CD8-positive, alpha-beta memory T cell (primary cell): ENCODE measurements around the gene RPS19BP1. TPM values are rescaled to one million over a fixed set of nuclear protein-coding genes. Genes with fewer than 3 reads are reported as not detected.
A peak's percentile ranks its signal among the peaks of the same experiment; 100 is the strongest.

ENCODE experiments used
- CTCF ChIA-PET: fragments of 350-600 bp; sonication (Branson Sonifier 250); formaldehyde crosslinking; loops from one replicate; lab custom pipeline; 2021; ENCODE audit warnings: antibody characterized with exemption; lab: Charles Lee
- POLR2A ChIA-PET: fragments of 350-600 bp; sonication (Branson Sonifier 250); formaldehyde crosslinking; loops from one replicate; lab custom pipeline; 2021; ENCODE audit warnings: antibody characterized with exemption; lab: Charles Lee
- DNase-seq, 5 donors: peaks; one replicate each; pipeline versions ENCODE4 v3.0.0 to v3.0.0-alpha.2; 2020 to 2022; ENCODE audit warnings: mixed read lengths in 1 of 5
- H3K27ac ChIP-seq: one replicate; pipeline ENCODE4 v1.7.0; 2013; ENCODE audit warnings: low read depth, mild to moderate bottlenecking, low read length, moderate library complexity
- H3K27me3 ChIP-seq: 2 replicates; pipeline ENCODE4 v1.7.0; 2013; ENCODE audit warnings: low read length, mild to moderate bottlenecking; ENCODE audit not compliant: insufficient read depth, poor library complexity, severe bottlenecking
- H3K36me3 ChIP-seq: 2 replicates; pipeline ENCODE4 v1.7.0; 2013; ENCODE audit warnings: mild to moderate bottlenecking, low read length, moderate library complexity; ENCODE audit not compliant: insufficient read depth
- H3K4me1 ChIP-seq: 2 replicates; pipeline ENCODE4 v1.7.0; 2013; ENCODE audit warnings: mild to moderate bottlenecking, low read length, moderate library complexity; ENCODE audit not compliant: insufficient read depth
- H3K4me3 ChIP-seq: 2 replicates; pipeline ENCODE4 v1.7.0; 2013; ENCODE audit warnings: mild to moderate bottlenecking, low read length
- H3K9me3 ChIP-seq: 2 replicates; pipeline ENCODE4 v1.7.0; 2013; ENCODE audit warnings: mild to moderate bottlenecking, low read length
- H3K27ac Mint-ChIP-seq, 8 donors: one replicate each; pipeline ENCODE4 v1.8.0; 2020 to 2021; ENCODE audit warnings: mixed read lengths in 8 of 8, mild to moderate bottlenecking in 6 of 8, inconsistent platforms in 3 of 8, moderate library complexity in 3 of 8
- H3K27me3 Mint-ChIP-seq, 2 donors: one replicate each; pipeline ENCODE4 v1.8.0; 2020 to 2021; ENCODE audit warnings: mixed read lengths in 2 of 2, mild to moderate bottlenecking in 1 of 2, moderate library complexity in 1 of 2
- H3K36me3 Mint-ChIP-seq, 3 donors: one replicate each; pipeline ENCODE4 v1.8.0; 2020 to 2021; ENCODE audit warnings: mixed read lengths in 3 of 3, inconsistent platforms in 1 of 3, mild to moderate bottlenecking in 1 of 3
- H3K4me1 Mint-ChIP-seq, 3 donors: one replicate each; pipeline ENCODE4 v1.8.0; 2020 to 2021; ENCODE audit warnings: mixed read lengths in 3 of 3, inconsistent platforms in 1 of 3, mild to moderate bottlenecking in 1 of 3
- H3K4me3 Mint-ChIP-seq, 7 donors: one replicate each; pipeline ENCODE4 v1.8.0; 2020 to 2021; ENCODE audit warnings: mixed read lengths in 7 of 7, mild to moderate bottlenecking in 6 of 7, moderate library complexity in 4 of 7, inconsistent platforms in 2 of 7
- H3K9me3 Mint-ChIP-seq, 5 donors: one replicate each; pipeline ENCODE4 v1.8.0; 2020 to 2022; ENCODE audit warnings: mixed read lengths in 5 of 5, mild to moderate bottlenecking in 3 of 5, moderate library complexity in 2 of 5, inconsistent platforms in 1 of 5
- polyA plus RNA-seq: library from polyadenylated mRNA; unstranded; fragments of 300-500 nt; fragmentation: Illumina TruSeq; gene quantifications from one replicate; pipeline ENCODE4 v1.2.3, GENCODE V29; 2021
- total RNA-seq, 2 experiments: library from RNA; stranded (reverse); gene quantifications; one replicate each; pipeline ENCODE4 v1.2.3, GENCODE V29; 2021

Gene RPS19BP1
- total and polyA plus RNA-seq, 3 experiments from 2014 or later, result 128 to 160 (median 158) TPM

DNA sequence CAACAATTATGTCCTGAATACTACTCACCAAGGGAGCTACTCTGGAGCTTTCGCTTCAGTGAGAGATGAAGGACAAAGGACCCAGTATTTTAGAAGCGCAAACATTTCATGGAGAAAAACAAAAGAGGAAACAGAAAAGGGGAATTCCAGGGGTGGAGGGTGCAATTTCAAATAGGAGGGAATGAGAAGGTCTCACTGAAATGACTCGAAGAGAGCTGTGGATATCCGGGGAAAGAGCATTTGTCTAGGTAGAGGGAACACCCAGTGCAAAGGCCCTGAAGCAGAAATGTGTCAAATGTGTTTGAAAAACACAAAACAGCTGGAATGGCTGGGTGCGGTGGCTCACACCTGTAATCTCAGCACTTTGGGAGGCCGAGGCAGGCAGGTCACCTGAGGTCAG is 2.4 kb downstream of the RPS19BP1 start:
- Mint-ChIP-seq H3K4me1 (peaks cover 60 to 83% (median 78%) of the 10 kb centered on the region in 3 donors), H3K27ac (peak overlapping the region in 6 of 8 donors; percentile 19 to 92 (median 64)), H3K4me3 (peak overlapping the region; percentile 0 to 92 (median 69)), H3K27me3 (no peaks in the 10 kb centered on the region), H3K9me3 (no peaks in the 10 kb centered on the region), H3K36me3 (peaks cover 0 to 50% (median 3%) of the 10 kb centered on the region in 3 donors)
- no peak for DNase-seq
- ChIA-PET POLR2A (interaction anchor here (0.5 to 2.3 kb wide), 5 partner anchors 10 to 514 kb away, joined by 3 to 33 read pairs (median 4); partner anchors contain the start of genes ATF4 and TAB1), CTCF (interaction anchor here (0.8 to 4.9 kb wide), 15 partner anchors 10 to 495 kb away, joined by 3 to 57 read pairs (median 5); partner anchors contain the start of genes ATF4, MIEF1 and TAB1)
- H3K4me3 ChIP-seq, result no peak overlapping the region
- H3K4me1 ChIP-seq, result peaks cover 70% of the 10 kb centered on the region
- H3K9me3 ChIP-seq, result no peaks in the 10 kb centered on the region
- no peak overlapping the region for H3K27ac ChIP-seq
- H3K27me3 ChIP-seq, result no peaks in the 10 kb centered on the region
- H3K36me3 ChIP-seq, result peaks cover 18% of the 10 kb centered on the region

DNA sequence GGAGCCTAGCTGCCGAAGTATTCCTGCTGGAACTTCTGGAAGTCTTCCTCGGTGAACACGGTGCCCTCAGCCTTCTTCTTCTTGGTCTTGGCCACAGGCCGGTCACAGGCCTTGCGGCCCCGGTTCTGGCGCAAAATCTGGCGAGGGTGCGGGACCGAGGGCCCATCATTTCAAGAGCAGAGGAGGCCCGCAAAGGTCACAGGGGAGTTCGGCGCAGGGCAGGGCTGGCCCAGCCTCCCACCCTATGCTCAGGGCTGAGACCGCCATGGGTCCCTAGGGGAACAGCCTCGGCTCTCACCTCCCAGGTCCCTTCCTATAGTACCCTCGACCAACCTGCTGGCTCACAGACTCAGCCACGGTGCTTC is 3.1 kb downstream of the RPS19BP1 start:
- H3K4me3 ChIP-seq, result no peak overlapping the region
- Mint-ChIP-seq H3K4me3 (peak overlapping the region; percentile 40 to 87 (median 73)), H3K27me3 (no peaks in the 10 kb centered on the region), H3K36me3 (peaks cover 0 to 56% (median 3%) of the 10 kb centered on the region in 3 donors), H3K27ac (peak overlapping the region in 7 of 8 donors; percentile 73 to 92 (median 85)), H3K4me1 (peaks cover 65 to 88% (median 81%) of the 10 kb centered on the region in 3 donors), H3K9me3 (no peaks in the 10 kb centered on the region)
- DNase-seq, result no peak
- H3K27ac ChIP-seq, result no peak overlapping the region
- POLR2A ChIA-PET, result interaction anchor here (0.5 to 2.3 kb wide), 13 partner anchors 9 to 515 kb away, joined by 3 to 33 read pairs (median 4); partner anchors contain the start of genes ATF4, MIEF1, RPL3 and TAB1
- CTCF ChIA-PET, result interaction anchor here (0.7 to 4.9 kb wide), 41 partner anchors 9 to 660 kb away, joined by 3 to 57 read pairs (median 4); partner anchors contain the start of genes ATF4, MIEF1, RPL3 and TAB1
- no peaks in the 10 kb centered on the region for H3K27me3 ChIP-seq
- no peaks in the 10 kb centered on the region for H3K9me3 ChIP-seq
- H3K36me3 ChIP-seq, result peaks cover 19% of the 10 kb centered on the region
- peaks cover 64% of the 10 kb centered on the region for H3K4me1 ChIP-seq

DNA sequence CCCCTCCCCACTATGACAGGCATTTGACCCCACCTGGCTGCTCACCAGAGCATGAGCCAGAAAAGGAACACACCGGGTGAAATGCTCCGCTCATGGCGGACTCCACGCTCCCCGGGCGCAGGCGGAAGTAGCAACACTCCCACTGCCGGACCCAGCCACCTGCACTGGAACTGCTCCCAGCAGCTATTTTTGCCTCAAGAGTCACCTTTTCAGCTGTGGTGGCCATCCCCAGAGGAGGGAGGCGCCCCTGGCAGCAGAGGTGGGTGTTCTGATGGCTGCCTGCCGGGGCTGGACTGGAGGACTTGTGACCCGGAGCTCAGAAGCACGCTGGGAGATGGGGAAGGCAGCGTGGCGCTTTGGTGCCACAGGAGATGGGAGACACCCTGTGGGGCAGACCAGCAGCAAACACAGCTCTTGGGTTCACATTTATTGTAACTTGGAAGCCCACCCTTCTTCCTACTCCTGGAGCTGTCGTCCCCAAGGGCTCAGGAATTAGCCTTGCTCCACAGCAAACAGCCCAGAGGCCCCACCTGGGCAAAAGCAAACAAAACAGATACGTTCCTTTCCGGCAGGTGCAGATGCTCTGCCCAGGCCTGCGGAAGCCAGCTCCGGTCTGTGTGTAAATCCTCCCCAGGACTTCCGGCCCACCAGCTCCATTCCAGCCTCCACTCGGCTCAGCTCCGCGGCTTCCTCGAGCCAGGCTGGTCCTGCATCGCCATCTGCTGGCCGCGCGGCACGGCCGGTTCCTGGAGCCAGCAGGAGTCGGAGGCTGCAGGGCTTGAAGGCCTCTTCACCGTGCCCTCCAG is 3.7 kb downstream of the RPS19BP1 start:
- H3K4me3 Mint-ChIP-seq, result peak overlapping the region; percentile 40 to 87 (median 73)
- peaks cover 0 to 62% (median 3%) of the 10 kb centered on the region in 3 donors for H3K36me3 Mint-ChIP-seq
- H3K36me3 ChIP-seq, result peaks cover 25% of the 10 kb centered on the region
- ChIA-PET CTCF (interaction anchor here (0.6 to 4.9 kb wide), 44 partner anchors 9 to 659 kb away, joined by 3 to 57 read pairs (median 4); partner anchors contain the start of genes ATF4, MIEF1, RPL3 and TAB1), POLR2A (interaction anchor here (0.5 to 2.3 kb wide), 12 partner anchors 8 to 515 kb away, joined by 3 to 33 read pairs (median 4); partner anchors contain the start of genes ATF4, MIEF1, RPL3 and TAB1)
- DNase-seq, result peak; percentile 87 to 95 (median 88)
- no peaks in the 10 kb centered on the region for H3K27me3 ChIP-seq
- peaks cover 66 to 89% (median 83%) of the 10 kb centered on the region in 3 donors for H3K4me1 Mint-ChIP-seq
- no peaks in the 10 kb centered on the region for H3K27me3 Mint-ChIP-seq
- no peaks in the 10 kb centered on the region for H3K9me3 ChIP-seq
- H3K4me3 ChIP-seq, result peak overlapping the region; percentile 25
- no peaks in the 10 kb centered on the region for H3K9me3 Mint-ChIP-seq
- no peak overlapping the region for H3K27ac ChIP-seq
- peak overlapping the region; percentile 80 to 94 (median 86) for H3K27ac Mint-ChIP-seq
- H3K4me1 ChIP-seq, result peaks cover 67% of the 10 kb centered on the region

- H3K4me1 ChIP-seq, result peaks cover 71% of the 10 kb centered on the region
- H3K27me3 ChIP-seq, result no peaks in the 10 kb centered on the region
- no peaks in the 10 kb centered on the region for H3K27me3 Mint-ChIP-seq
- DNase-seq, result no peak
- H3K27ac Mint-ChIP-seq, result peak overlapping the region; percentile 47 to 95 (median 88)
- H3K27ac ChIP-seq, result no peak overlapping the region
- no peaks in the 10 kb centered on the region for H3K9me3 ChIP-seq
- CTCF ChIA-PET, result interaction anchor here (0.9 to 4.9 kb wide), 23 partner anchors 8 to 658 kb away, joined by 3 to 57 read pairs (median 10); partner anchors contain the start of genes ATF4, MIEF1, RPL3 and TAB1
- no peak overlapping the region for H3K4me3 ChIP-seq
- H3K36me3 Mint-ChIP-seq, result peaks cover 0 to 66% (median 3%) of the 10 kb centered on the region in 3 donors
- no peaks in the 10 kb centered on the region for H3K9me3 Mint-ChIP-seq
- H3K4me1 Mint-ChIP-seq, result peaks cover 69 to 91% (median 83%) of the 10 kb centered on the region in 3 donors
- H3K36me3 ChIP-seq, result peaks cover 28% of the 10 kb centered on the region
- POLR2A ChIA-PET, result interaction anchor here (1.3 to 2.3 kb wide), 4 partner anchors 8 to 516 kb away, joined by 3 to 33 read pairs (median 8); partner anchors contain the start of genes ATF4, MIEF1 and TAB1
- H3K4me3 Mint-ChIP-seq, result peak overlapping the region in 2 of 7 donors; percentile 47 to 56
These were observed 4.4 kb downstream of the RPS19BP1 start for GRCh38 chr22:39528080-39528661.

- H3K4me3 Mint-ChIP-seq, result peak overlapping the region in 4 of 7 donors; percentile 3 to 56 (median 42)
- Histone ChIP-seq H3K27me3 (no peaks in the 10 kb centered on the region), H3K27ac (no peak overlapping the region), H3K4me3 (no peak overlapping the region), H3K9me3 (no peaks in the 10 kb centered on the region), H3K36me3 (peaks cover 33% of the 10 kb centered on the region), H3K4me1 (peaks cover 77% of the 10 kb centered on the region)
- H3K36me3 Mint-ChIP-seq, result peaks cover 0 to 71% (median 7%) of the 10 kb centered on the region in 3 donors
- CTCF ChIA-PET, result interaction anchor here (1.2 to 4.9 kb wide), 6 partner anchors 7 to 509 kb away, joined by 3 to 52 read pairs (median 22); partner anchors contain the start of gene ATF4
- H3K4me1 Mint-ChIP-seq, result peaks cover 71 to 92% (median 84%) of the 10 kb centered on the region in 3 donors
- no peaks in the 10 kb centered on the region for H3K9me3 Mint-ChIP-seq
- DNase-seq, result no peak
- H3K27me3 Mint-ChIP-seq, result no peaks in the 10 kb centered on the region
- POLR2A ChIA-PET, result interaction anchor here (1.6 kb wide), 1 partner anchor 26 kb away, joined by 9 read pairs; the partner anchor contains the start of gene MIEF1
- H3K27ac Mint-ChIP-seq, result peak overlapping the region; percentile 84 to 95 (median 90)
These were observed 5.0 kb downstream of the RPS19BP1 start for GRCh38 chr22:39527481-39527961.

DNA sequence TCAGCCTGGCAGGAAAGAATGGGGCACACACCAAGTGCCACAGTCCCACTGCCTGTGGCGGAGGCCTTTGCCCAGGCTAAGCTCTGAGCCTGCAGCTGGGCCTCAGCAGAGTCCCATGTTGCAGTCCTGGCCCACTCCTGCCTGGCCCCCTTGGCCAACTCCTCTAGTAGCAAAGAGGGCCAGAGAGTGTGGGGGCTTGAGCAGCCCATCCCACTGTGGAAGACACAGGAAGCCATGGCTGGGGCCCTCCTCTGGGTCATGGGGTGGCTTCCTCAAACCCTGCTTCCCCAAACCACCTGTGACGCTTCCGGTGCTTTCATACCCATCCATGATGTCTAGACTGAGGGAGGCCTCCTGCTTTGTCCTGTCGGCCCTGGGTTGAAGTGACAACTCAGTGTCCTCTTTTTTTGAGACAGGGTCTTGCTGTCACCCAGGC is 5.8 kb downstream of the RPS19BP1 start:
- Mint-ChIP-seq H3K9me3 (no peaks in the 10 kb centered on the region), H3K4me3 (peak overlapping the region in 4 of 7 donors; percentile 32 to 69 (median 46)), H3K36me3 (peaks cover 3 to 72% (median 14%) of the 10 kb centered on the region in 3 donors), H3K27me3 (no peaks in the 10 kb centered on the region), H3K27ac (peak overlapping the region; percentile 84 to 95 (median 90)), H3K4me1 (peaks cover 75 to 94% (median 85%) of the 10 kb centered on the region in 3 donors)
- Histone ChIP-seq H3K27ac (no peak overlapping the region), H3K4me1 (peaks cover 79% of the 10 kb centered on the region), H3K4me3 (peak overlapping the region; percentile 16), H3K36me3 (peaks cover 41% of the 10 kb centered on the region), H3K27me3 (no peaks in the 10 kb centered on the region), H3K9me3 (no peaks in the 10 kb centered on the region)
- ChIA-PET CTCF (interaction anchor here (1.2 to 4.9 kb wide), 5 partner anchors 8 to 34 kb away, joined by 3 to 52 read pairs (median 21); no protein-coding TSS in a partner anchor), POLR2A (interaction anchor here (0.6 to 1.6 kb wide), 5 partner anchors 25 to 736 kb away, joined by 3 to 12 read pairs (median 6); partner anchors contain the start of gene MIEF1)
- DNase-seq, result peak in 2 of 5 donors; percentile 34 to 35

DNA sequence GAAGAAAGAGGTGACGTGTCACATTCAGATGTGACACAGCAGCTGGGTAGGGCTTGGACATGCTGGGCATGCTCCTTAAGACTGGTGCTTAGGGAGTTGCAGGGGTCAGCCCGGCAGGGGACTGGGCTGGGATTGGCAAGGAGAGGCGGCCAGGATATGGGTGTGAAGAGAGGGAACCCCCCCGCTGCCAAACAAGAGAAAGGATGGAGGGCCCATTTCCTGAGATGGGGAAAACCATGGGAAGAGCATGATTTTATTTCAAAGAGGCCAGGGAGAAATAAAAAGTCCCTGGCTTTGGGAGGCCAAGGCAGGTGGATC is 6.9 kb downstream of the RPS19BP1 start:
- H3K4me3 ChIP-seq, result no peak overlapping the region
- H3K27me3 ChIP-seq, result no peaks in the 10 kb centered on the region
- no peak for DNase-seq
- H3K4me1 ChIP-seq, result peaks cover 76% of the 10 kb centered on the region
- Mint-ChIP-seq H3K27ac (peak overlapping the region; percentile 34 to 97 (median 77)), H3K9me3 (no peaks in the 10 kb centered on the region), H3K27me3 (peaks cover 0 to 4% of the 10 kb centered on the region in 2 donors), H3K36me3 (peaks cover 5 to 73% (median 15%) of the 10 kb centered on the region in 3 donors), H3K4me1 (peaks cover 71 to 90% (median 82%) of the 10 kb centered on the region in 3 donors), H3K4me3 (peak overlapping the region in 2 of 7 donors; percentile 30 to 43)
- no peak overlapping the region for H3K27ac ChIP-seq
- peaks cover 43% of the 10 kb centered on the region for H3K36me3 ChIP-seq
- ChIA-PET POLR2A (no interaction called here), CTCF (interaction anchor here (1.2 to 1.9 kb wide), 4 partner anchors 9 to 127 kb away, joined by 3 to 9 read pairs (median 3); no protein-coding TSS in a partner anchor)
- H3K9me3 ChIP-seq, result no peaks in the 10 kb centered on the region
